Hepatocyte (in vitro differentiated cells): ENCODE results near the gene DDX53. TPM values are rescaled to one million over a fixed set of nuclear protein-coding genes. Genes with fewer than 3 reads are reported as not detected.

Source experiments
- DNase-seq: peaks from one replicate; pipeline ENCODE4 v3.0.0-alpha.2; 2016; ENCODE audit warnings: low spot score
- H2AFZ ChIP-seq: fragments of 200-600 bp; sonication (generic); 2 replicates; pipeline ENCODE4 v1.6.0; 2016; ENCODE audit warnings: antibody characterized with exemption, mild to moderate bottlenecking
- H3K27ac ChIP-seq: fragments of 200-600 bp; sonication (generic); 2 replicates; pipeline ENCODE4 v1.5.1; 2016; ENCODE audit warnings: mild to moderate bottlenecking
- H3K27me3 ChIP-seq: fragments of 200-600 bp; sonication (generic); 2 replicates; pipeline ENCODE4 v1.6.1; 2016
- H3K36me3 ChIP-seq: fragments of 200-600 bp; sonication (generic); replicated peaks from 2 replicates; pipeline ENCODE4 v1.5.1; 2016; ENCODE audit warnings: low read depth; ENCODE audit not compliant: insufficient read depth
- H3K4me1 ChIP-seq: fragments of 200-600 bp; sonication (generic); 2 replicates; pipeline ENCODE4 v1.5.1; 2016; ENCODE audit warnings: mild to moderate bottlenecking, moderate library complexity; ENCODE audit not compliant: insufficient read depth
- H3K4me2 ChIP-seq: fragments of 200-600 bp; sonication (generic); 2 replicates; pipeline ENCODE4 v1.6.0; 2016
- H3K4me3 ChIP-seq: fragments of 200-600 bp; sonication (generic); 2 replicates; pipeline ENCODE4 v1.5.1; 2016; ENCODE audit warnings: mild to moderate bottlenecking
- H3K79me2 ChIP-seq: fragments of 200-600 bp; sonication (generic); 2 replicates; pipeline ENCODE4 v1.6.0; 2017; ENCODE audit warnings: mild to moderate bottlenecking
- H3K9me2 ChIP-seq: fragments of 200-600 bp; sonication (generic); replicated peaks from 2 replicates; pipeline ENCODE4 v1.6.0; 2017; ENCODE audit warnings: mild to moderate bottlenecking; ENCODE audit not compliant: insufficient read depth
- H3K9me3 ChIP-seq: fragments of 200-600 bp; sonication (generic); 2 replicates; pipeline ENCODE4 v1.5.1; 2016; ENCODE audit warnings: low read depth, mild to moderate bottlenecking
- H4K20me1 ChIP-seq: fragments of 200-600 bp; sonication (generic); 2 replicates; pipeline ENCODE4 v1.6.0; 2016; ENCODE audit warnings: mild to moderate bottlenecking; ENCODE audit not compliant: insufficient read depth, poor library complexity, severe bottlenecking
- EZH2 ChIP-seq: fragments of 200-600 bp; sonication (generic); IDR thresholded peaks from 2 replicates; pipeline ENCODE4 v1.6.1; 2016; ENCODE audit warnings: antibody characterized with exemption, mild to moderate bottlenecking, borderline replicate concordance
- EZH2phosphoT487 ChIP-seq: fragments of 200-600 bp; sonication (generic); IDR thresholded peaks from one replicate; pipeline ENCODE4 v1.6.1; 2018; ENCODE audit warnings: antibody characterized with exemption, mild to moderate bottlenecking, low read depth, moderate library complexity; ENCODE audit not compliant: unreplicated experiment, severe bottlenecking
- WGBS: methylation state at CpG from one replicate; pipeline ENCODE4 v1.1.6; 2016; ENCODE audit warnings: low lambda C conversion rate; ENCODE audit errors: missing lambda C conversion rate; 5-methylcytosine and 5-hydroxymethylcytosine counted together
- polyA plus RNA-seq: library from polyadenylated mRNA; unstranded; fragments of >200 nt; fragmentation: Nextera tagmentation; extraction: Ambion mirVana; gene quantifications from 2 replicates; pipeline ENCODE4 v1.2.1, GENCODE V29; 2016
- total RNA-seq: library from RNA; depleted of rRNA; stranded (reverse); fragments of >200 nt; gene quantifications from 2 replicates; pipeline ENCODE4 v1.2.3, GENCODE V29; 2014
- TF ChIP-seq, protein P1 (sequence below): fragments of 200-600 bp; sonication (generic); IDR thresholded peaks from 2 replicates; pipeline ENCODE4 v1.5.1; 2016; ENCODE audit warnings: antibody characterized with exemption, mild to moderate bottlenecking; ENCODE audit not compliant: poor library complexity

Gene DDX53
- total and polyA plus RNA-seq, 2 experiments from 2014 or later, result not detected

DNA sequence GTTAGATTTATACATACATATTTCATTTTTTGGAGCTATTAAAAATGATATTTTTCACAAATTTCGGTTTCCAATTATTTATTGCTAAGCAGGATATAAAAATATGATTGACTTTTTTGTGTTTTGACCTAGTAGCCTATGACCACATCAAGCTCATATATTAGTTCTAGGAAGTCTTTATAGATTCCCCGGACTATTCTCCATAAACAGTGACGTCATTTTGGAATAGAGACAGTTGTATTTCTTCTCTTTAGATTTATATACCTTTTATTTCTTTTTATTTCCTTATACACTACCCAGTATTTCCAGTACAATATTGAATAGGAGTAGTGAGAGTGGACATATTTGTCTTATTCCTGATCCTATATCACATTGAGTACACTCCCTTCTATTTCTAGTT, 31.8 kb downstream of the DDX53 start:
- Histone ChIP-seq H3K4me3 (no peak overlapping the region), H3K4me1 (no peaks in the 10 kb centered on the region), H3K9me2 (no peaks in the 10 kb centered on the region), H3K9me3 (no peaks in the 10 kb centered on the region), H3K4me2 (no peak overlapping the region), H3K27ac (no peak overlapping the region), H2AFZ (no peak overlapping the region), H4K20me1 (no peaks in the 10 kb centered on the region), H3K36me3 (no peaks in the 10 kb centered on the region), H3K27me3 (no peaks in the 10 kb centered on the region), H3K79me2 (no peaks in the 10 kb centered on the region)
- no peak for DNase-seq
- TF ChIP-seq EZH2phosphoT487, result no peak
- TF ChIP-seq, protein P1, sequence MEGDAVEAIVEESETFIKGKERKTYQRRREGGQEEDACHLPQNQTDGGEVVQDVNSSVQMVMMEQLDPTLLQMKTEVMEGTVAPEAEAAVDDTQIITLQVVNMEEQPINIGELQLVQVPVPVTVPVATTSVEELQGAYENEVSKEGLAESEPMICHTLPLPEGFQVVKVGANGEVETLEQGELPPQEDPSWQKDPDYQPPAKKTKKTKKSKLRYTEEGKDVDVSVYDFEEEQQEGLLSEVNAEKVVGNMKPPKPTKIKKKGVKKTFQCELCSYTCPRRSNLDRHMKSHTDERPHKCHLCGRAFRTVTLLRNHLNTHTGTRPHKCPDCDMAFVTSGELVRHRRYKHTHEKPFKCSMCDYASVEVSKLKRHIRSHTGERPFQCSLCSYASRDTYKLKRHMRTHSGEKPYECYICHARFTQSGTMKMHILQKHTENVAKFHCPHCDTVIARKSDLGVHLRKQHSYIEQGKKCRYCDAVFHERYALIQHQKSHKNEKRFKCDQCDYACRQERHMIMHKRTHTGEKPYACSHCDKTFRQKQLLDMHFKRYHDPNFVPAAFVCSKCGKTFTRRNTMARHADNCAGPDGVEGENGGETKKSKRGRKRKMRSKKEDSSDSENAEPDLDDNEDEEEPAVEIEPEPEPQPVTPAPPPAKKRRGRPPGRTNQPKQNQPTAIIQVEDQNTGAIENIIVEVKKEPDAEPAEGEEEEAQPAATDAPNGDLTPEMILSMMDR, result no peak
- no peak for TF ChIP-seq EZH2
- 68% methylated on average over 3 of the region's 3 CpGs for WGBS

DNA sequence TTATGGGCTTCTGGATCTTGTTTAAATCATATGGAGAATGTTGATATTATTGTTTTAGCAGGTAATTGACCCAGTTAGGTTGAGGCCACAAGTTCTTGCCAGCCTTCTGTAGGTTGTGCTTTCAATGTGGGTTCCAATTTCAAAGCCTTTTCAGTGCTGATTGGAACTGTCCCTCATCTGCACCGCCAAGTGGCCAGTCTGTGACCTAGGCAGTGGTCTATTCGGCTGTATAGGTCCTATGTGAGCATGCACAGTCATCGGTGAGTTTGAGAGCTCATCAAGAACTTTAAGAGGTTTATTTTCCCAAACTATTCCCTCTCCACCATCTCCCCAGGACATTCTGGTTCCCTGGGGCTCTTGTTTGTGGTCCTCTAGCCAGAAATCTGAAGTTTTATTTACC, 35.7 kb downstream of the DDX53 start:
- H3K9me2 ChIP-seq, result no peaks in the 10 kb centered on the region
- no peaks in the 10 kb centered on the region for H3K79me2 ChIP-seq
- no peak overlapping the region for H2AFZ ChIP-seq
- no peak overlapping the region for H3K27ac ChIP-seq
- no peak for DNase-seq
- no peak overlapping the region for H3K4me2 ChIP-seq
- TF ChIP-seq, protein P1, result no peak
- no peak for TF ChIP-seq EZH2phosphoT487
- TF ChIP-seq EZH2, result no peak
- no peaks in the 10 kb centered on the region for H3K9me3 ChIP-seq
- H3K4me3 ChIP-seq, result no peak overlapping the region
- WGBS, result 76% methylated on average over 3 of the region's 3 CpGs
- H3K36me3 ChIP-seq, result no peaks in the 10 kb centered on the region
- no peaks in the 10 kb centered on the region for H3K27me3 ChIP-seq
- H4K20me1 ChIP-seq, result no peaks in the 10 kb centered on the region
- H3K4me1 ChIP-seq, result no peaks in the 10 kb centered on the region

GRCh38 chrX:23046443-23046842, 46.7 kb downstream of the DDX53 start:
- H3K4me3 ChIP-seq, result no peak overlapping the region
- WGBS, result 86% methylated on average over 2 of the region's 2 CpGs

More at GRCh38 chrX:23046443-23046842, 46.7 kb downstream of the DDX53 start:
- no peak overlapping the region for H2AFZ ChIP-seq
- H3K79me2 ChIP-seq, result no peaks in the 10 kb centered on the region
- H3K4me1 ChIP-seq, result no peaks in the 10 kb centered on the region
- no peaks in the 10 kb centered on the region for H3K9me2 ChIP-seq
- no peak for DNase-seq
- no peaks in the 10 kb centered on the region for H3K9me3 ChIP-seq
- no peaks in the 10 kb centered on the region for H4K20me1 ChIP-seq
- H3K27me3 ChIP-seq, result no peaks in the 10 kb centered on the region
- H3K4me2 ChIP-seq, result no peak overlapping the region
- TF ChIP-seq, protein P1, result no peak
- TF ChIP-seq EZH2, result no peak
- TF ChIP-seq EZH2phosphoT487, result no peak
- no peaks in the 10 kb centered on the region for H3K36me3 ChIP-seq
- no peak overlapping the region for H3K27ac ChIP-seq
